Measurements from ENCODE around the gene FAM114A1. TPM values are rescaled to one million over a fixed set of nuclear protein-coding genes. Genes with fewer than 3 reads are reported as not detected.

The FAM114A1 gene
- total and polyA plus RNA-seq, 2 experiments from 2014 or later: 110 to 140 TPM

DNA sequence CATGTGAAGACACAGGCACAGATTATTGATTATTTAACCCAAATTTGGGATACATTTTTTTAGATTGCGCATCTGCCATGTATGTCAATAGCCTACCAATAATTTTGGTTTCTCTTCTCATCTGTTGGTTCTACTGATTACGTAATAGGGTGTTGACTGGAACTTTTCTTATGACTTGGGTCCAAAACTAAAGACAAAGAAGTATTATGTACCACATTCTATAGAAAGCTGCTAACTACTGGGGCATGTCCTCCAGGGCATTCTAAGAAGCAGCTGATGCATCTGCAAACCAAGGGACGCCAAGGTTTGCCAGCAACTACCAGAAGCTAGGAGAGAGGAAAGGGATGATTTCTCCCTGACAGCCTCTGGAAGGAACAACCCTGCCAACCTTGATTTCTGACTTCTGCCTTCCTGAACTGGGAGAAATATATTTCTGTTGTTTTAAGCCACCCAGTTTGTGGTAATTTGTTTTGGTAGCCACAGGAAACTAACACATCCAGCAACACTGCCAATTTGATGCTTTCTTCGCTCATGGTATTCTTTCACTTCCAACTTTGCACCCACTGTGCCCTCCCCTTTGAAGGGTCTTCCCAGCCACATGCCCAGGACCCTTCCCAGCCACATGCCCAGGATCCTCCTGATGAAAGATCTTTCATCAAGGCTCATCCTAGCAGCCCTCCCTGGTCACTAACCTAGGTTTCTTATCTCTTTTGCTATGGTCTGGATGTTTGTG, 47.1 kb upstream of the FAM114A1 start:
- H3K9me2 ChIP-seq (replicated peaks; ENCODE audit: insufficient read depth): no peaks in the 10 kb centered on the region
- no peak overlapping the region for H2AFZ ChIP-seq
- no peaks in the 10 kb centered on the region for H3K27me3 ChIP-seq
- no peaks in the 10 kb centered on the region for H3K79me2 ChIP-seq
- no peaks in the 10 kb centered on the region for H3K9me3 ChIP-seq (ENCODE audit: low read depth)
- no peaks in the 10 kb centered on the region for H3K36me3 ChIP-seq (replicated peaks; ENCODE audit: insufficient read depth, low read depth)
- no peak overlapping the region for H3K4me2 ChIP-seq
- no peaks in the 10 kb centered on the region for H3K4me1 ChIP-seq (ENCODE audit: insufficient read depth)
- H3K27ac ChIP-seq: no peak overlapping the region
- DNase-seq (ENCODE audit: low spot score): no peak
- 95% methylated on average over 4 of the region's 4 CpGs for WGBS (ENCODE audit: low lambda C conversion rate, missing lambda C conversion rate)
- TF ChIP-seq EZH2phosphoT487 (IDR thresholded peaks at IDR 0.05; ENCODE audit: low read depth, severe bottlenecking, unreplicated experiment) (no peak), EZH2 (IDR thresholded peaks at IDR 0.05; ENCODE audit: borderline replicate concordance) (no peak)
- TF ChIP-seq, protein P1, sequence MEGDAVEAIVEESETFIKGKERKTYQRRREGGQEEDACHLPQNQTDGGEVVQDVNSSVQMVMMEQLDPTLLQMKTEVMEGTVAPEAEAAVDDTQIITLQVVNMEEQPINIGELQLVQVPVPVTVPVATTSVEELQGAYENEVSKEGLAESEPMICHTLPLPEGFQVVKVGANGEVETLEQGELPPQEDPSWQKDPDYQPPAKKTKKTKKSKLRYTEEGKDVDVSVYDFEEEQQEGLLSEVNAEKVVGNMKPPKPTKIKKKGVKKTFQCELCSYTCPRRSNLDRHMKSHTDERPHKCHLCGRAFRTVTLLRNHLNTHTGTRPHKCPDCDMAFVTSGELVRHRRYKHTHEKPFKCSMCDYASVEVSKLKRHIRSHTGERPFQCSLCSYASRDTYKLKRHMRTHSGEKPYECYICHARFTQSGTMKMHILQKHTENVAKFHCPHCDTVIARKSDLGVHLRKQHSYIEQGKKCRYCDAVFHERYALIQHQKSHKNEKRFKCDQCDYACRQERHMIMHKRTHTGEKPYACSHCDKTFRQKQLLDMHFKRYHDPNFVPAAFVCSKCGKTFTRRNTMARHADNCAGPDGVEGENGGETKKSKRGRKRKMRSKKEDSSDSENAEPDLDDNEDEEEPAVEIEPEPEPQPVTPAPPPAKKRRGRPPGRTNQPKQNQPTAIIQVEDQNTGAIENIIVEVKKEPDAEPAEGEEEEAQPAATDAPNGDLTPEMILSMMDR (IDR thresholded peaks at IDR 0.05; ENCODE audit: poor library complexity): no peak
- no peak overlapping the region for H3K4me3 ChIP-seq
- H4K20me1 ChIP-seq (ENCODE audit: insufficient read depth, poor library complexity, severe bottlenecking): no peaks in the 10 kb centered on the region

DNA sequence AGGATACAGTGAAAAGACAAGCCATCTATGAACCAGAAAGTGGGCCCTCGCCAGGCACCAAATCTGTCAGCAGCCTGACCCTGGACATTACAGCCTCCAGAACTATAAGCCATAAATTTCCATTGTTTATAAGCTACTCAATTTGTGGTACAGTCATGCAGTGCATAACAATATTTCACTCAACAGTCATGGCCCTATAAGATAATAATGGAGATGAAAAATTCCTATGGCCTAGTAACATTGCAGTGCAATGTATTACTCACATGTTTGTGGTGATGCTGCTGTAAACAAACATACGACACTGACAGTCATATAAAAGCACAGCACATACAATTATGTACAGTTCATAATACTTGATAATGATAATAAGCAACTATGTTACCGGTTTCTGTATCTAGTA, 45.9 kb upstream of the FAM114A1 start:
- no peaks in the 10 kb centered on the region for H3K36me3 ChIP-seq (replicated peaks; ENCODE audit: insufficient read depth, low read depth)
- TF ChIP-seq EZH2 (IDR thresholded peaks at IDR 0.05; ENCODE audit: borderline replicate concordance) (no peak), EZH2phosphoT487 (IDR thresholded peaks at IDR 0.05; ENCODE audit: low read depth, severe bottlenecking, unreplicated experiment) (no peak)
- TF ChIP-seq, protein P1 (IDR thresholded peaks at IDR 0.05; ENCODE audit: poor library complexity): no peak
- H3K4me3 ChIP-seq: no peak overlapping the region
- no peaks in the 10 kb centered on the region for H3K79me2 ChIP-seq
- 81% methylated on average over 3 of the region's 3 CpGs for WGBS (ENCODE audit: low lambda C conversion rate, missing lambda C conversion rate)
- no peaks in the 10 kb centered on the region for H3K9me3 ChIP-seq (ENCODE audit: low read depth)
- H3K27ac ChIP-seq: no peak overlapping the region
- H2AFZ ChIP-seq: no peak overlapping the region
- H3K9me2 ChIP-seq (replicated peaks; ENCODE audit: insufficient read depth): no peaks in the 10 kb centered on the region
- no peaks in the 10 kb centered on the region for H3K4me1 ChIP-seq (ENCODE audit: insufficient read depth)
- H3K4me2 ChIP-seq: no peak overlapping the region
- H3K27me3 ChIP-seq: no peaks in the 10 kb centered on the region
- no peak for DNase-seq (ENCODE audit: low spot score)
- H4K20me1 ChIP-seq (ENCODE audit: insufficient read depth, poor library complexity, severe bottlenecking): no peaks in the 10 kb centered on the region

DNA sequence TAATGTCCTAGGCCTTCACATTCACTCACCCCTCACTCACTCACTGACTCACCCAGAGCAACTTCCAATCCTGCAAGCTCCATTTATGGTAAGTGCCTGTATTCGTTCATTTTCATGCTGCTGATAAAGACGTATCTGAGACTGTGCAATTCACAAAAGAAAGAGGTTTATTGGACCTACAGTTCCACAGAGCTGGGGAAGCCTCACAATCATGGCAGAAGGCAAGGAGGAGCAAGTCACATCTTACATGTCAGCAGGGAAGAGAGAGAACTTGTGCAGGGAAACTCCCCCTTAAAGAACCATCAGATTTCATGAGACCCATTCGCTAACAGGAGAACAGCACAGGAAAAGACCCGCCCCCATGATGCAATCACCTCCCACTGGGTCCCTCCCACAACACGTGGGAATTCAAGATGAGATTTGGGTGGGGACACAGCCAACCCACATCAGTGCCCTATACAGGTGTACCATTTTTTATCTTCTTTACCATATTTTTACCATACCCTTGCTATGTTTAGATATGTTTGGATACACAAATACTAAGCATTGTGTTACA, 44.8 kb upstream of the FAM114A1 start:
- H3K4me1 ChIP-seq (ENCODE audit: insufficient read depth): no peaks in the 10 kb centered on the region
- no peaks in the 10 kb centered on the region for H4K20me1 ChIP-seq (ENCODE audit: insufficient read depth, poor library complexity, severe bottlenecking)
- TF ChIP-seq, protein P1 (IDR thresholded peaks at IDR 0.05; ENCODE audit: poor library complexity): no peak
- no peak for TF ChIP-seq EZH2phosphoT487 (IDR thresholded peaks at IDR 0.05; ENCODE audit: low read depth, severe bottlenecking, unreplicated experiment)
- TF ChIP-seq EZH2 (IDR thresholded peaks at IDR 0.05; ENCODE audit: borderline replicate concordance): no peak
- no peak overlapping the region for H3K4me2 ChIP-seq
- WGBS (ENCODE audit: low lambda C conversion rate, missing lambda C conversion rate): 84% methylated on average over 5 of the region's 5 CpGs
- H3K9me2 ChIP-seq (replicated peaks; ENCODE audit: insufficient read depth): no peaks in the 10 kb centered on the region
- H3K27ac ChIP-seq: no peak overlapping the region
- no peak overlapping the region for H3K4me3 ChIP-seq
- no peaks in the 10 kb centered on the region for H3K9me3 ChIP-seq (ENCODE audit: low read depth)
- DNase-seq (ENCODE audit: low spot score): no peak
- no peaks in the 10 kb centered on the region for H3K27me3 ChIP-seq
- H3K36me3 ChIP-seq (replicated peaks; ENCODE audit: insufficient read depth, low read depth): no peaks in the 10 kb centered on the region
- H3K79me2 ChIP-seq: no peaks in the 10 kb centered on the region
- H2AFZ ChIP-seq: no peak overlapping the region
